Sigmoid colon (tissue), 3 donors: ENCODE measurements around the gene SCAF1.

Experiments
- POLR2A ChIP-seq, 2 donors: fragments of 450-650 bp; IDR thresholded peaks; one replicate each; pipeline ENCODE4 v1.6.1; 2016; ENCODE audit warnings: antibody characterized with exemption in 2 of 2, mild to moderate bottlenecking in 2 of 2, moderate library complexity in 2 of 2
- TF ChIP-seq, protein P1 (sequence below), 4 experiments: fragments of 450-650 bp in 3 of 4; fragments of 200-600 bp in 1 of 4; IDR thresholded peaks; one replicate each; pipeline ENCODE4 v1.5.1; 2016 to 2019; ENCODE audit warnings: antibody characterized with exemption in 4 of 4, mild to moderate bottlenecking in 3 of 4, moderate library complexity in 2 of 4

DNA sequence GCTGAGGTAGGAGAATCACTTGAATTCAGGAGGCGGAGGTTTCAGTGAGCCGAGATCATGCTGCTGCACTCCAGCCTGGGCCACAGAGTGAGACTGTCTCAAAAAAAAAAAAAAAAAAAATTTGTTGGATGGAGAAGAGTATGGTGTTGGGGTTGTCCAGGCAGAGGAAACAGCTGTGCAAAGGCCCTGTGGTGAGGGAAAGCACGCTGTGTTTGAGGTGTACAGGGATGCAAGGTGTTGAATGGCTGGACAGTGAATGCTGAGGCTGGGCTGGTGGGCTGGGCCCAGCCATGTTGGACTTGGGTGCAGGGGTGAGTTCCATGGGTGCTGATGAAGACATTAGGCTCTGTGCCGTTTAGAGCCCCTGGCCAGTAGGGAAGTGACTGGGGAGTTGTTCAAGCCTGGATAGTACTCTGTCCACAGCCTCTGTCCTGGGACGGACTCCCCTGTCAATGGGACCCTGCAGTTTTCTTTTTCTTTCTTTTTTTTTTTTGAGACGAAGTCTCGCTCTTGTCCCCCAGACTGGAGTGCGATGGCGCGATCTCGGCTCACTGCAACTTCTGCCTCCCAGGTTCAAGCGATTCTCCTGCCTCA is 32.4 kb upstream of the SCAF1 start:
- TF ChIP-seq POLR2A (IDR thresholded peaks at IDR 0.05): no peak
- TF ChIP-seq, protein P1, sequence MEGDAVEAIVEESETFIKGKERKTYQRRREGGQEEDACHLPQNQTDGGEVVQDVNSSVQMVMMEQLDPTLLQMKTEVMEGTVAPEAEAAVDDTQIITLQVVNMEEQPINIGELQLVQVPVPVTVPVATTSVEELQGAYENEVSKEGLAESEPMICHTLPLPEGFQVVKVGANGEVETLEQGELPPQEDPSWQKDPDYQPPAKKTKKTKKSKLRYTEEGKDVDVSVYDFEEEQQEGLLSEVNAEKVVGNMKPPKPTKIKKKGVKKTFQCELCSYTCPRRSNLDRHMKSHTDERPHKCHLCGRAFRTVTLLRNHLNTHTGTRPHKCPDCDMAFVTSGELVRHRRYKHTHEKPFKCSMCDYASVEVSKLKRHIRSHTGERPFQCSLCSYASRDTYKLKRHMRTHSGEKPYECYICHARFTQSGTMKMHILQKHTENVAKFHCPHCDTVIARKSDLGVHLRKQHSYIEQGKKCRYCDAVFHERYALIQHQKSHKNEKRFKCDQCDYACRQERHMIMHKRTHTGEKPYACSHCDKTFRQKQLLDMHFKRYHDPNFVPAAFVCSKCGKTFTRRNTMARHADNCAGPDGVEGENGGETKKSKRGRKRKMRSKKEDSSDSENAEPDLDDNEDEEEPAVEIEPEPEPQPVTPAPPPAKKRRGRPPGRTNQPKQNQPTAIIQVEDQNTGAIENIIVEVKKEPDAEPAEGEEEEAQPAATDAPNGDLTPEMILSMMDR (IDR thresholded peaks at IDR 0.05): no peak
